OCI-LY1 (cell line): ENCODE results near the gene FGF14.

Experiments
- CTCF ChIP-seq: fragments of 200-600 bp; sonication (generic), shearing (Covaris generic); IDR thresholded peaks from 2 replicates; pipeline ENCODE4 v1.5.1; 2017; ENCODE audit warnings: mild to moderate bottlenecking, antibody characterized with exemption, low read length, moderate library complexity, mixed read lengths
- EZH2 ChIP-seq: fragments of 200-600 bp; sonication (generic), shearing (Covaris generic); IDR thresholded peaks from 2 replicates; pipeline ENCODE4 v1.8.0; 2017; ENCODE audit warnings: borderline replicate concordance, mixed run types, mild to moderate bottlenecking, antibody characterized with exemption, low read length, moderate library complexity, mixed read lengths

GRCh38 chr13:102071711-102072110 is 330.1 kb downstream of the FGF14 start:
- TF ChIP-seq EZH2 (no peak), CTCF (no peak)
